Neural cell (in vitro differentiated cells): ENCODE data around the gene PRRG2. TPM values are rescaled to one million over a fixed set of nuclear protein-coding genes. Genes with fewer than 3 reads are reported as not detected.

Source experiments
- H2AFZ ChIP-seq: fragments of 200-600, 300-800 bp; sonication (generic), shearing (Covaris generic); 2 replicates; pipeline ENCODE4 v1.6.0; 2014; ENCODE audit warnings: low read depth, mild to moderate bottlenecking, antibody characterized with exemption, low read length, moderate library complexity
- H3F3A ChIP-seq: fragments of 200-600 bp; shearing (Covaris generic); 2 replicates; pipeline ENCODE4 v1.6.1; 2016; ENCODE audit warnings: mild to moderate bottlenecking, moderate library complexity, mixed read lengths, antibody characterized with exemption, low read length; ENCODE audit not compliant: insufficient read depth, poor library complexity, severe bottlenecking
- H3K27ac ChIP-seq: fragments of 200-600, 300-800 bp; sonication (generic), shearing (Covaris generic); 2 replicates; pipeline ENCODE4 v1.5.1; 2014; ENCODE audit warnings: mild to moderate bottlenecking, low read length, moderate library complexity
- H3K27me3 ChIP-seq: fragments of 300-800, 200-600 bp; sonication (generic), shearing (Covaris generic); 2 replicates; pipeline ENCODE4 v1.6.0; 2014; ENCODE audit warnings: mild to moderate bottlenecking, low read depth, low read length, moderate library complexity; ENCODE audit not compliant: insufficient read depth
- H3K36me3 ChIP-seq: fragments of 300-800, 200-600 bp; sonication (generic), shearing (Covaris generic); 2 replicates; pipeline ENCODE4 v1.5.1; 2014; ENCODE audit warnings: mild to moderate bottlenecking, antibody characterized with exemption, low read length, moderate library complexity; ENCODE audit not compliant: insufficient read depth
- H3K4me2 ChIP-seq: fragments of 300-800, 200-600 bp; sonication (generic), shearing (Covaris generic); 2 replicates; pipeline ENCODE4 v1.6.0; 2014; ENCODE audit warnings: mild to moderate bottlenecking, low read length
- H3K4me3 ChIP-seq: fragments of 300-800, 200-600 bp; sonication (generic), shearing (Covaris generic); 2 replicates; pipeline ENCODE4 v1.5.1; 2014; ENCODE audit warnings: mild to moderate bottlenecking, low read length, moderate library complexity
- H3K79me2 ChIP-seq: fragments of 200-600 bp; shearing (Covaris generic); replicated peaks from 2 replicates; pipeline ENCODE4 v1.6.0; 2014; ENCODE audit warnings: mild to moderate bottlenecking, low read length, moderate library complexity; ENCODE audit not compliant: insufficient read depth
- H3K9ac ChIP-seq: fragments of 300-800, 200-600 bp; sonication (generic), shearing (Covaris generic); 2 replicates; pipeline ENCODE4 v1.6.1; 2016; ENCODE audit warnings: mild to moderate bottlenecking, low read length, mixed read lengths
- H3K9me2 ChIP-seq: fragments of 200-600 bp; shearing (Covaris generic); 2 replicates; pipeline ENCODE4 v1.6.1; 2016; ENCODE audit warnings: mild to moderate bottlenecking, low read length, mixed read lengths; ENCODE audit not compliant: insufficient read depth
- H3K9me3 ChIP-seq: fragments of 200-600, 300-800 bp; sonication (generic), shearing (Covaris generic); 2 replicates; pipeline ENCODE4 v1.6.1; 2016; ENCODE audit warnings: mild to moderate bottlenecking, mixed run types, low read length, moderate library complexity, mixed read lengths
- H4K20me1 ChIP-seq: fragments of 200-600 bp; shearing (Covaris generic); 2 replicates; pipeline ENCODE4 v1.6.1; 2016; ENCODE audit warnings: mild to moderate bottlenecking, mixed run types; ENCODE audit not compliant: insufficient read depth
- EP300 ChIP-seq: fragments of 450-650 bp; conservative IDR thresholded peaks from 2 replicates; pipeline ENCODE4 v1.6.1; 2014; ENCODE audit warnings: antibody characterized with exemption, mild to moderate bottlenecking, moderate library complexity; ENCODE audit not compliant: poor library complexity, severe bottlenecking
- EZH2 ChIP-seq: fragments of 200-600, 300-800 bp; shearing (Covaris generic), sonication (generic); IDR thresholded peaks from 2 replicates; pipeline ENCODE4 v1.6.1; 2014; ENCODE audit warnings: antibody characterized with exemption, low read length, borderline replicate concordance, mild to moderate bottlenecking; ENCODE audit not compliant: insufficient read depth, poor library complexity, severe bottlenecking
- MXI1 ChIP-seq: fragments of 450-650 bp; conservative IDR thresholded peaks from 2 replicates; pipeline ENCODE4 v1.6.1; 2014; ENCODE audit warnings: antibody characterized with exemption, mild to moderate bottlenecking; ENCODE audit not compliant: poor library complexity, severe bottlenecking
- POLR2AphosphoS5 ChIP-seq: IDR thresholded peaks from 2 replicates; pipeline ENCODE4 v1.6.1; 2012
- RAD21 ChIP-seq: fragments of 450-650 bp; conservative IDR thresholded peaks from 2 replicates; pipeline ENCODE4 v1.6.1; 2014; ENCODE audit warnings: antibody characterized with exemption, mild to moderate bottlenecking, moderate library complexity
- SMC3 ChIP-seq: fragments of 450-650 bp; conservative IDR thresholded peaks from 2 replicates; pipeline ENCODE4 v1.6.1; 2014; ENCODE audit warnings: antibody characterized with exemption, mild to moderate bottlenecking, moderate library complexity; ENCODE audit not compliant: poor library complexity
- TAF1 ChIP-seq: IDR thresholded peaks from 2 replicates; pipeline ENCODE4 v1.6.1; 2012; ENCODE audit warnings: low read depth
- polyA plus RNA-seq: library from polyadenylated mRNA; depleted of rRNA; stranded (reverse); fragments of >200 nt; gene quantifications from 2 replicates; pipeline ENCODE4 v1.2.3, GENCODE V29; 2014
- TF ChIP-seq, protein P1 (sequence below): fragments of 450-650 bp; IDR thresholded peaks from 2 replicates; pipeline ENCODE4 v1.5.1; 2014; ENCODE audit warnings: antibody characterized with exemption, mild to moderate bottlenecking, moderate library complexity; ENCODE audit not compliant: poor library complexity, severe bottlenecking
- TF ChIP-seq, protein P2 (sequence below): IDR thresholded peaks from 2 replicates; pipeline ENCODE4 v1.6.1; 2012; ENCODE audit warnings: borderline replicate concordance

PRRG2 gene
- polyA plus RNA-seq, 1 donor from 2014 or later: not detected

DNA sequence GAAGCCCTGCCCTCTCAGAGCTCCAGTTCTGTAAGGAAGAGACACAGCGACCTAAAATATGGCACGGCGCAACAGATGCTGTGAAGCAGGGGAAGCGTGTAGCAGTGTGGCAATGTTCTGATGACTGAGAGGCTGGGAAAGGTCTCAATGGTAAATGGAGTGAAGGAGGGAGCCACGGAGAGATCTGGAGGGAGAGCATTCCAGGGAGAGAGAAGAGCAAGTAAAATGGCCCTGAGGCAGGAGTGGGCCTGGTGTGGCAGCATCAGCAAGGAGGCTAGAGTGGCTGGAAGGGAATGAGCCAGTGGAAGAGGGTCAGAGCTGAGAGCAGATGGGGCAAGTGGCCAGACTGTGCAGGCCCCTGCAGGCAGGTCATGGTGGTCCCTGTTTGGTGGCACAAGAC lies 37.0 kb upstream of the PRRG2 start:
- TF ChIP-seq SMC3 (no peak), RAD21 (no peak), MXI1 (no peak), POLR2AphosphoS5 (no peak), TAF1 (no peak), EZH2 (no peak), EP300 (no peak)
- TF ChIP-seq, protein P1, sequence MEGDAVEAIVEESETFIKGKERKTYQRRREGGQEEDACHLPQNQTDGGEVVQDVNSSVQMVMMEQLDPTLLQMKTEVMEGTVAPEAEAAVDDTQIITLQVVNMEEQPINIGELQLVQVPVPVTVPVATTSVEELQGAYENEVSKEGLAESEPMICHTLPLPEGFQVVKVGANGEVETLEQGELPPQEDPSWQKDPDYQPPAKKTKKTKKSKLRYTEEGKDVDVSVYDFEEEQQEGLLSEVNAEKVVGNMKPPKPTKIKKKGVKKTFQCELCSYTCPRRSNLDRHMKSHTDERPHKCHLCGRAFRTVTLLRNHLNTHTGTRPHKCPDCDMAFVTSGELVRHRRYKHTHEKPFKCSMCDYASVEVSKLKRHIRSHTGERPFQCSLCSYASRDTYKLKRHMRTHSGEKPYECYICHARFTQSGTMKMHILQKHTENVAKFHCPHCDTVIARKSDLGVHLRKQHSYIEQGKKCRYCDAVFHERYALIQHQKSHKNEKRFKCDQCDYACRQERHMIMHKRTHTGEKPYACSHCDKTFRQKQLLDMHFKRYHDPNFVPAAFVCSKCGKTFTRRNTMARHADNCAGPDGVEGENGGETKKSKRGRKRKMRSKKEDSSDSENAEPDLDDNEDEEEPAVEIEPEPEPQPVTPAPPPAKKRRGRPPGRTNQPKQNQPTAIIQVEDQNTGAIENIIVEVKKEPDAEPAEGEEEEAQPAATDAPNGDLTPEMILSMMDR: no peak
- TF ChIP-seq, protein P2, sequence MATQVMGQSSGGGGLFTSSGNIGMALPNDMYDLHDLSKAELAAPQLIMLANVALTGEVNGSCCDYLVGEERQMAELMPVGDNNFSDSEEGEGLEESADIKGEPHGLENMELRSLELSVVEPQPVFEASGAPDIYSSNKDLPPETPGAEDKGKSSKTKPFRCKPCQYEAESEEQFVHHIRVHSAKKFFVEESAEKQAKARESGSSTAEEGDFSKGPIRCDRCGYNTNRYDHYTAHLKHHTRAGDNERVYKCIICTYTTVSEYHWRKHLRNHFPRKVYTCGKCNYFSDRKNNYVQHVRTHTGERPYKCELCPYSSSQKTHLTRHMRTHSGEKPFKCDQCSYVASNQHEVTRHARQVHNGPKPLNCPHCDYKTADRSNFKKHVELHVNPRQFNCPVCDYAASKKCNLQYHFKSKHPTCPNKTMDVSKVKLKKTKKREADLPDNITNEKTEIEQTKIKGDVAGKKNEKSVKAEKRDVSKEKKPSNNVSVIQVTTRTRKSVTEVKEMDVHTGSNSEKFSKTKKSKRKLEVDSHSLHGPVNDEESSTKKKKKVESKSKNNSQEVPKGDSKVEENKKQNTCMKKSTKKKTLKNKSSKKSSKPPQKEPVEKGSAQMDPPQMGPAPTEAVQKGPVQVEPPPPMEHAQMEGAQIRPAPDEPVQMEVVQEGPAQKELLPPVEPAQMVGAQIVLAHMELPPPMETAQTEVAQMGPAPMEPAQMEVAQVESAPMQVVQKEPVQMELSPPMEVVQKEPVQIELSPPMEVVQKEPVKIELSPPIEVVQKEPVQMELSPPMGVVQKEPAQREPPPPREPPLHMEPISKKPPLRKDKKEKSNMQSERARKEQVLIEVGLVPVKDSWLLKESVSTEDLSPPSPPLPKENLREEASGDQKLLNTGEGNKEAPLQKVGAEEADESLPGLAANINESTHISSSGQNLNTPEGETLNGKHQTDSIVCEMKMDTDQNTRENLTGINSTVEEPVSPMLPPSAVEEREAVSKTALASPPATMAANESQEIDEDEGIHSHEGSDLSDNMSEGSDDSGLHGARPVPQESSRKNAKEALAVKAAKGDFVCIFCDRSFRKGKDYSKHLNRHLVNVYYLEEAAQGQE: no peak

DNA sequence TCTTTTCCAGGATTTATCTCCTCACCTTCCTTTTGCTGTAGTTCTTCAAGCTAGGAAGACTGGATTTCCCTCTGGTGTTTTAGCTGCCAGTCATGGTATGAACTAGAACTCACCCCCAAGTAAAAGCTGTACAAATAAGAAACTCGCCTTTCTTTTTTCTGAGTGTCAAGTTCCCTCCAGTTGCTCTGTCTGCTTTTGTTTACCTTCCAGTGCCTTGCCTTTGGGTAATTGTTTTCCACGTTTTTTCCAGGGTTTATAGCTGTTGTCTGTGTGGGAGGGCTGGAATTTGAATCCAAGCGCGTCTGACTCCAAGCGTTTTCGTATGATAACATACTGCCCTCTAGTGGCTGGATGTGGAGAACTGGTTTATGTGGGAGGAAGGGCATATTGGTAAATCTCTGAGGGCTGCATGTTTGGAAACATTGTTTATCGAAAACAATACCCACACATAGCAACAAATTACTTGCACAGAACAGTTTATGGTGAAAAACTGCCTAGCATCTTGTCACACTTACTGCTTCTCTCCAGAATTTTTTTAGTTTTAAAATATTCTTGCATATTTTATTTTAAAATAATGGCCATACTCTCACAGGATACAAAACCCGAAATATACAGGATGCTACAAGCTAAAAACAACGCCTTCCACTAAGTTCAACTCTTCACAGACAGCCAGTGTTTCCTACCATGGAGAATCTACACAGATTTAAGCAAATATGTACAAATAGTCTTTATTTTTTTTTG lies 34.1 kb upstream of the PRRG2 start:
- no peak overlapping the region for H3K9ac ChIP-seq
- H3K27ac ChIP-seq: no peak overlapping the region
- no peaks in the 10 kb centered on the region for H3F3A ChIP-seq

More for the DNA sequence above, 37.0 kb upstream of the PRRG2 start:
- H3K79me2 ChIP-seq: no peaks in the 10 kb centered on the region
- H3K36me3 ChIP-seq: no peaks in the 10 kb centered on the region
- H3K9me3 ChIP-seq: no peaks in the 10 kb centered on the region
- no peaks in the 10 kb centered on the region for H3K9me2 ChIP-seq
- no peak overlapping the region for H2AFZ ChIP-seq
- no peak overlapping the region for H3K9ac ChIP-seq
- no peak overlapping the region for H3K27ac ChIP-seq
- no peaks in the 10 kb centered on the region for H3F3A ChIP-seq
- no peak overlapping the region for H3K4me3 ChIP-seq
- H3K27me3 ChIP-seq: no peaks in the 10 kb centered on the region
- H3K4me2 ChIP-seq: no peak overlapping the region
- H4K20me1 ChIP-seq: no peaks in the 10 kb centered on the region

More for the DNA sequence above, 34.1 kb upstream of the PRRG2 start:
- H4K20me1 ChIP-seq: no peaks in the 10 kb centered on the region
- H3K4me2 ChIP-seq: no peak overlapping the region
- TF ChIP-seq RAD21 (peak; percentile 90), SMC3 (peak; percentile 86), MXI1 (peak; percentile 84), TAF1 (no peak)
- TF ChIP-seq, protein P2: no peak
- TF ChIP-seq, protein P1: peak; percentile 93
- H3K9me2 ChIP-seq: no peaks in the 10 kb centered on the region
- no peaks in the 10 kb centered on the region for H3K79me2 ChIP-seq
- H3K36me3 ChIP-seq: no peaks in the 10 kb centered on the region
- H3K4me3 ChIP-seq: no peak overlapping the region
- no peaks in the 10 kb centered on the region for H3K9me3 ChIP-seq
- H2AFZ ChIP-seq: no peak overlapping the region
- no peaks in the 10 kb centered on the region for H3K27me3 ChIP-seq
